ENCODE results near the gene ALK. TPM values are rescaled to one million over a fixed set of nuclear protein-coding genes. Genes with fewer than 3 reads are reported as not detected.

ALK gene
- total RNA-seq, 1 experiment from 2014 or later: not detected

DNA sequence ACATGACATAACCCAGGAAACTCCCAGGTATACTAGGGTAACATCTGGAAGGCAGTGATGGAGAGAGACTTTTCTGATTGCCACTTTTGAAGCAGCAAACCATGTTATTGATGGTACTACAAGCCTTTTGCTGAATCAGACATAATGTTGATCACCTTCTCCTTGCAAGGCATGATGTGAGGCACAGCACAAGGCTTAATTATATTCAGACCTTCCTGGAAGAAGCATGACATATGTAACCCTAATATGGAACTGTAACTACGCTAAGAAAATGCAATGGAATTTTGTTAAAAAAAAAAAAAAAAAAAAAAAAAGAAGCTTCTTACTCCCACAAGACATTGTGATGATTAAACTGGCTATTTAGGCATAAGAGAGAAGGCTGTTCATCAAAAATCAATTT lies 145.4 kb downstream of the ALK start:
- no peaks in the 10 kb centered on the region for H3K4me1 ChIP-seq (ENCODE audit: insufficient read depth, low read length)
- Mint-ChIP-seq H3K36me3 (ENCODE audit: insufficient read depth in 1 of 3, low read depth in 3 of 3) (no peaks in the 10 kb centered on the region), H3K27ac (no peak overlapping the region), H3K27me3 (ENCODE audit: low read depth) (no peaks in the 10 kb centered on the region), H3K4me3 (no peak overlapping the region), H3K9me3 (no peaks in the 10 kb centered on the region), H3K4me1 (peaks cover 8 to 10% of the 10 kb centered on the region in 2 experiments)
- no peaks in the 10 kb centered on the region for H3K27me3 ChIP-seq (ENCODE audit: insufficient read depth, low read length)
- H4K20me1 ChIP-seq (ENCODE audit: control insufficient read depth, insufficient read depth, insufficient read length): no peaks in the 10 kb centered on the region
- no peak overlapping the region for H3K4ac ChIP-seq (ENCODE audit: low read depth, low read length)
- no peak overlapping the region for H2BK20ac ChIP-seq (ENCODE audit: low read depth, low read length, poor library complexity, severe bottlenecking)
- H4K5ac ChIP-seq (ENCODE audit: insufficient read length, low read depth, low read length): no peak overlapping the region
- no peaks in the 10 kb centered on the region for H3K79me2 ChIP-seq (ENCODE audit: insufficient read depth, low read length)
- no peak overlapping the region for H2BK5ac ChIP-seq (ENCODE audit: insufficient read length, low read length)
- no peak overlapping the region for H4K91ac ChIP-seq (ENCODE audit: insufficient read length, low read depth, low read length)
- no peak overlapping the region for H3K14ac ChIP-seq (ENCODE audit: insufficient read depth, low read length)
- no peak overlapping the region for H2BK120ac ChIP-seq (ENCODE audit: low read depth, low read length, poor library complexity, severe bottlenecking)
- H2AFZ ChIP-seq (ENCODE audit: low read length): no peak overlapping the region
- no peak for DNase-seq
- no peak overlapping the region for H3K27ac ChIP-seq (ENCODE audit: insufficient read length, low read depth, low read length)
- no peak overlapping the region for H2BK15ac ChIP-seq (ENCODE audit: low read depth, low read length)
- H3K23ac ChIP-seq (ENCODE audit: insufficient read length, low read depth, low read length): no peak overlapping the region
- no peaks in the 10 kb centered on the region for H3K9me3 ChIP-seq (ENCODE audit: control insufficient read depth, low read depth, low read length)
- H3K56ac ChIP-seq (ENCODE audit: insufficient read length, low read depth, low read length): no peak overlapping the region
- WGBS (ENCODE audit: extremely low coverage, insufficient read length, low lambda C conversion rate): no CpG with 5 or more reads among the region's 1 CpG
- H2AK5ac ChIP-seq (ENCODE audit: insufficient read length, low read length): no peak overlapping the region
- no peak overlapping the region for H3K4me2 ChIP-seq (ENCODE audit: insufficient read depth, insufficient read length, low read length)
- no peak overlapping the region for H2BK12ac ChIP-seq (ENCODE audit: insufficient read length, low read depth, low read length)
- no peak overlapping the region for H4K8ac ChIP-seq (replicated peaks; ENCODE audit: insufficient read length, low read depth, low read length)
- no peaks in the 10 kb centered on the region for H3K79me1 ChIP-seq (ENCODE audit: insufficient read depth, low read depth, low read length, poor library complexity, severe bottlenecking)
- H3T11ph ChIP-seq (ENCODE audit: low read length): no peak overlapping the region
- no peak overlapping the region for H3K18ac ChIP-seq (ENCODE audit: insufficient read length, low read depth, low read length)
- TF ChIP-seq, protein P1, sequence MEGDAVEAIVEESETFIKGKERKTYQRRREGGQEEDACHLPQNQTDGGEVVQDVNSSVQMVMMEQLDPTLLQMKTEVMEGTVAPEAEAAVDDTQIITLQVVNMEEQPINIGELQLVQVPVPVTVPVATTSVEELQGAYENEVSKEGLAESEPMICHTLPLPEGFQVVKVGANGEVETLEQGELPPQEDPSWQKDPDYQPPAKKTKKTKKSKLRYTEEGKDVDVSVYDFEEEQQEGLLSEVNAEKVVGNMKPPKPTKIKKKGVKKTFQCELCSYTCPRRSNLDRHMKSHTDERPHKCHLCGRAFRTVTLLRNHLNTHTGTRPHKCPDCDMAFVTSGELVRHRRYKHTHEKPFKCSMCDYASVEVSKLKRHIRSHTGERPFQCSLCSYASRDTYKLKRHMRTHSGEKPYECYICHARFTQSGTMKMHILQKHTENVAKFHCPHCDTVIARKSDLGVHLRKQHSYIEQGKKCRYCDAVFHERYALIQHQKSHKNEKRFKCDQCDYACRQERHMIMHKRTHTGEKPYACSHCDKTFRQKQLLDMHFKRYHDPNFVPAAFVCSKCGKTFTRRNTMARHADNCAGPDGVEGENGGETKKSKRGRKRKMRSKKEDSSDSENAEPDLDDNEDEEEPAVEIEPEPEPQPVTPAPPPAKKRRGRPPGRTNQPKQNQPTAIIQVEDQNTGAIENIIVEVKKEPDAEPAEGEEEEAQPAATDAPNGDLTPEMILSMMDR (conservative IDR thresholded peaks at IDR 0.05): no peak
- no peak overlapping the region for H3K9ac ChIP-seq (ENCODE audit: extremely low read depth, insufficient read length, low read length)
- no peaks in the 10 kb centered on the region for H3K23me2 ChIP-seq (ENCODE audit: insufficient read length, low read depth, low read length, poor library complexity, severe bottlenecking)
